Upper lobe of left lung (tissue), 6 donors: ENCODE data around the gene TLK2. TPM values are rescaled to one million over a fixed set of nuclear protein-coding genes. Genes with fewer than 3 reads are reported as not detected.

Experiments
- ATAC-seq, 2 donors: fragments of 200-7000 bp; cut with Tn5 transposase; one replicate each; pipeline ENCODE4 v1.9.1; 2022; ENCODE audit warnings: mild to moderate bottlenecking in 2 of 2, moderate library complexity in 2 of 2; ENCODE audit not compliant: low FRiP score in 2 of 2
- DNase-seq, 2 donors: peaks; one replicate each; pipeline ENCODE4 v3.0.0-alpha.2; 2019 to 2020
- H3K27ac ChIP-seq, 4 donors: fragments of 200-600 bp; sonication (generic); one replicate each; pipeline ENCODE4 v1.5.1; 2016 to 2019
- H3K27me3 ChIP-seq, 4 donors: fragments of 200-600 bp; sonication (generic); one replicate each; pipeline ENCODE4 v1.5.1; 2017 to 2019
- H3K36me3 ChIP-seq, 4 donors: fragments of 200-600 bp; sonication (generic); one replicate each; pipeline ENCODE4 v1.5.1; 2016 to 2019
- H3K4me1 ChIP-seq, 4 donors: fragments of 200-600 bp; sonication (generic); one replicate each; pipeline ENCODE4 v1.5.1; 2018 to 2019
- H3K4me3 ChIP-seq, 4 donors: fragments of 200-600 bp; sonication (generic); one replicate each; pipeline ENCODE4 v1.5.1; 2017 to 2019; ENCODE audit warnings: mild to moderate bottlenecking in 2 of 4, moderate library complexity in 1 of 4
- H3K9me3 ChIP-seq, 4 donors: fragments of 200-600 bp; sonication (generic); one replicate each; pipeline ENCODE4 v1.5.1; 2018 to 2019
- EP300 ChIP-seq, 4 donors: sonication (generic); formaldehyde crosslinking; IDR thresholded peaks; one replicate each; pipeline ENCODE4 v1.5.1; 2017; ENCODE audit warnings: antibody characterized with exemption in 4 of 4, control low read depth in 2 of 4
- POLR2A ChIP-seq, 4 donors: fragments of 450-650 bp; IDR thresholded peaks; one replicate each; pipeline ENCODE4 v1.5.1; 2016 to 2017; ENCODE audit warnings: antibody characterized with exemption in 4 of 4, mild to moderate bottlenecking in 2 of 4
- POLR2AphosphoS5 ChIP-seq, 2 donors: sonication (generic); formaldehyde crosslinking; IDR thresholded peaks; one replicate each; pipeline ENCODE4 v1.5.1; 2017; ENCODE audit warnings: antibody characterized with exemption in 2 of 2
- WGBS, 2 donors: methylation state at CpG; one replicate each; pipeline ENCODE4 v1.1.5; 2017 to 2018; 5-methylcytosine and 5-hydroxymethylcytosine counted together
- small RNA-seq, 4 donors: library from RNA; depleted of rRNA; stranded (forward); fragments of <200 nt; gene quantifications; one replicate each; pipeline ENCODE3, GENCODE V24; 2016
- total RNA-seq, 6 donors: library from RNA; depleted of rRNA in 4 of 6; stranded (reverse); fragments of >200 nt in 4 of 6; gene quantifications; one replicate each; pipeline versions ENCODE4 v1.1.0 to v1.2.1, GENCODE V29; 2016 to 2021
- TF ChIP-seq, protein P1 (sequence below), 6 experiments: fragments of 450-650 bp in 4 of 6; fragments of 200-600 bp in 2 of 6; sonication (generic) in 2 of 6; IDR thresholded peaks; one replicate each; pipeline ENCODE4 v1.5.1; 2016 to 2019; ENCODE audit warnings: antibody characterized with exemption in 6 of 6
- donor health status: DM: no; HTN: no; CAD: no; lungs with moderate emphysema.
- donor health status: DM: no; HTN: yes; CAD: no; lungs with severe emphysema.

The TLK2 gene
- total RNA-seq, 6 donors from 2014 or later: 36.6 to 57.6 (median 44.9) TPM

DNA sequence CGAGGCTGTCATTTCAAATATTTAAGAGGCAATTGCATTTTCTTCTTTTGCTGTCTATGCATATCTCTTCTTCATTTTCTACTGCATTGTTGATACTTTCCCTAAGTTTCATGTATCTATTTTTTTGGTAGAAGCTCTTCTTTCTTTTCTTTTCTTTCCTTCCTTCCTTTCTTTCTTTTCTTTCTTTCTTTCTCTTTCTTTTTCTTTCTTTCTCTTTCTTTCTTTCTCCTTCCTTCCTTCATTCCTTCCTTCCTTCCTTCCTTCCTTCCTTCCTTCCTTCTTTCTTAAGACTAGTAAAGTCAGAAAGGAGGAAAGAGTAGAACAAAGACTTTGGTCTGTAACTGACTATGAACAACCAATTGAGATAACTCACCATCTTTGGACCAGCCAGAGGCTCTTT is 182.7 kb downstream of the TLK2 start:
- Histone ChIP-seq H3K4me3 (no peak overlapping the region), H3K27ac (no peak overlapping the region), H3K36me3 (peaks cover 0 to 4% (median 0%) of the 10 kb centered on the region in 4 donors), H3K27me3 (no peaks in the 10 kb centered on the region), H3K9me3 (peaks cover 0 to 9% (median 0%) of the 10 kb centered on the region in 4 donors), H3K4me1 (no peaks in the 10 kb centered on the region)
- no peak for ATAC-seq
- DNase-seq: no peak
- TF ChIP-seq, protein P1, sequence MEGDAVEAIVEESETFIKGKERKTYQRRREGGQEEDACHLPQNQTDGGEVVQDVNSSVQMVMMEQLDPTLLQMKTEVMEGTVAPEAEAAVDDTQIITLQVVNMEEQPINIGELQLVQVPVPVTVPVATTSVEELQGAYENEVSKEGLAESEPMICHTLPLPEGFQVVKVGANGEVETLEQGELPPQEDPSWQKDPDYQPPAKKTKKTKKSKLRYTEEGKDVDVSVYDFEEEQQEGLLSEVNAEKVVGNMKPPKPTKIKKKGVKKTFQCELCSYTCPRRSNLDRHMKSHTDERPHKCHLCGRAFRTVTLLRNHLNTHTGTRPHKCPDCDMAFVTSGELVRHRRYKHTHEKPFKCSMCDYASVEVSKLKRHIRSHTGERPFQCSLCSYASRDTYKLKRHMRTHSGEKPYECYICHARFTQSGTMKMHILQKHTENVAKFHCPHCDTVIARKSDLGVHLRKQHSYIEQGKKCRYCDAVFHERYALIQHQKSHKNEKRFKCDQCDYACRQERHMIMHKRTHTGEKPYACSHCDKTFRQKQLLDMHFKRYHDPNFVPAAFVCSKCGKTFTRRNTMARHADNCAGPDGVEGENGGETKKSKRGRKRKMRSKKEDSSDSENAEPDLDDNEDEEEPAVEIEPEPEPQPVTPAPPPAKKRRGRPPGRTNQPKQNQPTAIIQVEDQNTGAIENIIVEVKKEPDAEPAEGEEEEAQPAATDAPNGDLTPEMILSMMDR (IDR thresholded peaks at IDR 0.05): no peak
- TF ChIP-seq POLR2AphosphoS5 (IDR thresholded peaks at IDR 0.05) (no peak), POLR2A (IDR thresholded peaks at IDR 0.05) (no peak), EP300 (IDR thresholded peaks at IDR 0.05) (no peak)
- 91 to 95% methylated on average over 1 of the region's 1 CpG for WGBS, 2 donors

DNA sequence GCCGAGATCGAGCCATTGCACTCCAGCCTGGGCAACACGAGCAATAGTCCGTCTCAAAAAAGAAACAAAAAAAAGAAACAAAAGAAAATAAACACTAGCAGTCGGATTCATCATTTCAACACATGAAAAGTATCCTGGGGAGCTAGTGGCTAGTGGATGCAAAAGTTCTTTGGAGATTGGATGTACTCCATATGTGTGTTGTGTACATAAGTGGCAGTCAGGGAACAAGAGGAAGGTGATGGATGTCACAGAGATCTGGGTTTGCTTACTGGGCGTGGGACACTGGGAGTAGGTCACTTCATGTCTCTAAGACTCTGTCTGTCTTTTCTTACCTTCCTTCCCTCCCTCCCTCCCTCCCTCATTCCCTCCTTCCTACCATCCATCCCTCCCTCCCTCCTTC is 184.2 kb downstream of the TLK2 start:
- no peak overlapping the region for H3K4me3 ChIP-seq
- peaks cover 0 to 9% (median 0%) of the 10 kb centered on the region in 4 donors for H3K9me3 ChIP-seq
- WGBS, 2 donors: 79 to 85% methylated on average over 6 of the region's 6 CpGs
- no peak for DNase-seq
- no peak overlapping the region for H3K27ac ChIP-seq
- peaks cover 0 to 11% (median 2%) of the 10 kb centered on the region in 4 donors for H3K36me3 ChIP-seq
- no peaks in the 10 kb centered on the region for H3K4me1 ChIP-seq
- H3K27me3 ChIP-seq: no peaks in the 10 kb centered on the region
- ATAC-seq: no peak
- TF ChIP-seq POLR2AphosphoS5 (IDR thresholded peaks at IDR 0.05) (no peak), POLR2A (IDR thresholded peaks at IDR 0.05) (no peak), EP300 (IDR thresholded peaks at IDR 0.05) (no peak)
- TF ChIP-seq, protein P1 (IDR thresholded peaks at IDR 0.05): no peak

Small RNAs within 50 kb of the gene (small RNA-seq; reads per million reads assigned to genes)
- 0 reads per million in 4 donors for gene RF00019

Other genes starting within 250 kb of the TLK2 start
- not detected for gene EFCAB3, start 98.3 kb upstream of the TLK2 start, total RNA-seq
- 10 to 100 TPM in 4 of 6 donors, 1 to 10 TPM in 2; 7.3 to 20.2 (median 15.4) TPM for gene METTL2A, start 54.9 kb upstream of the TLK2 start, total RNA-seq
- gene MRC2, start 148.8 kb downstream of the TLK2 start, total RNA-seq: 100 to 1,000 TPM in 4 of 6 donors, 10 to 100 TPM in 2; 32.1 to 185 (median 116) TPM